GM23338 (cell line): ENCODE data around the gene NRG3. TPM values are rescaled to one million over a fixed set of nuclear protein-coding genes. Genes with fewer than 3 reads are reported as not detected.

Experiments used
- ATAC-seq: fragments of 200-7000 bp; cut with Tn5 transposase; 3 replicates; pipeline ENCODE4 v1.9.1; 2020
- DNase-seq: peaks from one replicate; pipeline ENCODE4 v3.0.0-alpha.2; 2015; ENCODE audit warnings: low spot score
- H2AFZ ChIP-seq: fragments of 200-600 bp; sonication (generic); 2 replicates; pipeline ENCODE4 v1.8.0; 2016; ENCODE audit warnings: antibody characterized with exemption, mild to moderate bottlenecking, moderate library complexity
- H3F3A ChIP-seq: fragments of 200-600 bp; sonication (generic); replicated peaks from 2 replicates; pipeline ENCODE4 v1.8.0; 2017; ENCODE audit warnings: antibody characterized with exemption, mixed run types, low read depth
- H3K27ac ChIP-seq: fragments of 200-600 bp; sonication (generic); 2 replicates; pipeline ENCODE4 v1.6.1; 2016; ENCODE audit warnings: low read depth
- H3K27me3 ChIP-seq: fragments of 200-600 bp; sonication (generic); 2 replicates; pipeline ENCODE4 v1.8.0; 2016; ENCODE audit warnings: mild to moderate bottlenecking, mixed run types, moderate library complexity; ENCODE audit not compliant: insufficient read depth
- H3K36me3 ChIP-seq: fragments of 200-600 bp; sonication (generic); 2 replicates; pipeline ENCODE4 v1.8.0; 2016; ENCODE audit warnings: mild to moderate bottlenecking; ENCODE audit not compliant: insufficient read depth
- H3K4me1 ChIP-seq: fragments of 200-600 bp; sonication (generic); 2 replicates; pipeline ENCODE4 v1.8.0; 2016; ENCODE audit warnings: mild to moderate bottlenecking, moderate library complexity; ENCODE audit not compliant: insufficient read depth
- H3K4me2 ChIP-seq: fragments of 200-600 bp; sonication (generic); 2 replicates; pipeline ENCODE4 v1.7.1; 2017; ENCODE audit warnings: mixed run types
- H3K4me3 ChIP-seq: fragments of 200-600 bp; sonication (generic); 2 replicates; pipeline ENCODE4 v1.6.1; 2016; ENCODE audit warnings: mixed run types
- H3K79me2 ChIP-seq: fragments of 200-600 bp; sonication (generic); replicated peaks from 2 replicates; pipeline ENCODE4 v1.8.0; 2017; ENCODE audit warnings: mild to moderate bottlenecking; ENCODE audit not compliant: insufficient read depth
- H3K9me2 ChIP-seq: fragments of 200-600 bp; sonication (generic); 2 replicates; pipeline ENCODE4 v1.8.0; 2017; ENCODE audit not compliant: insufficient read depth
- H4K20me1 ChIP-seq: fragments of 200-600 bp; sonication (generic); replicated peaks from 2 replicates; pipeline ENCODE4 v1.8.0; 2017; ENCODE audit warnings: mild to moderate bottlenecking; ENCODE audit not compliant: insufficient read depth
- H3K27ac Mint-ChIP-seq: 2 replicates; pipeline ENCODE4 v1.8.0; 2020; ENCODE audit warnings: inconsistent platforms, mild to moderate bottlenecking, moderate library complexity, mixed read lengths
- H3K27me3 Mint-ChIP-seq: 3 replicates; pipeline ENCODE4 v1.8.0; 2022; ENCODE audit warnings: low read depth, mild to moderate bottlenecking, moderate library complexity, mixed read lengths, inconsistent platforms; ENCODE audit not compliant: insufficient read depth, poor library complexity
- H3K36me3 Mint-ChIP-seq: 3 replicates; pipeline ENCODE4 v1.8.0; 2021; ENCODE audit warnings: low read depth, mild to moderate bottlenecking, inconsistent platforms, moderate library complexity, mixed read lengths
- H3K4me1 Mint-ChIP-seq: 3 replicates; pipeline ENCODE4 v1.8.0; 2020; ENCODE audit warnings: mild to moderate bottlenecking, inconsistent platforms, mixed read lengths
- H3K4me3 Mint-ChIP-seq: 3 replicates; pipeline ENCODE4 v1.8.0; 2021; ENCODE audit warnings: moderate library complexity, mild to moderate bottlenecking, inconsistent platforms, mixed read lengths
- H3K9me3 Mint-ChIP-seq: 3 replicates; pipeline ENCODE4 v1.8.0; 2020; ENCODE audit warnings: moderate library complexity, mild to moderate bottlenecking, inconsistent platforms, mixed read lengths
- CREB1 ChIP-seq: fragments of 250-450 bp; sonication (Bioruptor Pico); IDR thresholded peaks from 2 replicates; pipeline ENCODE4 v1.5.0; 2020; ENCODE audit warnings: low read depth, mild to moderate bottlenecking, moderate library complexity
- EZH2phosphoT487 ChIP-seq: fragments of 200-600 bp; sonication (generic); IDR thresholded peaks from one replicate; pipeline ENCODE4 v1.8.1; 2018; ENCODE audit warnings: antibody characterized with exemption; ENCODE audit not compliant: unreplicated experiment
- JUNB ChIP-seq: IDR thresholded peaks from one replicate; pipeline ENCODE4 v1.6.1; 2016; ENCODE audit warnings: antibody characterized with exemption; ENCODE audit not compliant: unreplicated experiment
- NANOG ChIP-seq: IDR thresholded peaks from 2 replicates; pipeline ENCODE4 v1.6.1; 2016; ENCODE audit warnings: antibody characterized with exemption, borderline replicate concordance
- POLR2AphosphoS5 ChIP-seq: IDR thresholded peaks from 2 replicates; pipeline ENCODE4 v1.6.1; 2016; ENCODE audit warnings: antibody characterized with exemption, low read depth
- STAT1 ChIP-seq: IDR thresholded peaks from one replicate; pipeline ENCODE4 v1.6.1; 2016; ENCODE audit warnings: antibody characterized with exemption; ENCODE audit not compliant: unreplicated experiment
- ZNF331 ChIP-seq: fragments of 250-450 bp; sonication (Bioruptor Pico); IDR thresholded peaks from 2 replicates; pipeline ENCODE4 v1.5.0; 2020; ENCODE audit warnings: low read depth, mild to moderate bottlenecking, moderate library complexity
- polyA plus RNA-seq: library from polyadenylated mRNA; unstranded; fragments of >200 nt; fragmentation: Nextera tagmentation; extraction: Ambion mirVana; gene quantifications from 2 replicates; pipeline ENCODE4 v1.2.1, GENCODE V29; 2016
- total RNA-seq: library from RNA; depleted of rRNA; stranded (reverse); fragments of >200 nt; shearing (Covaris generic); gene quantifications from 2 replicates; pipeline ENCODE4 v1.2.3, GENCODE V29; 2014
- TF ChIP-seq, protein P1 (sequence below), 2 experiments: fragments of 200-600 bp in 1 of 2; sonication (generic) in 1 of 2; conservative IDR thresholded peaks; 2 replicates each; pipeline versions ENCODE4 v1.5.1 to v1.6.1; 2016 to 2017; ENCODE audit warnings: antibody characterized with exemption in 2 of 2, low read depth in 2 of 2, mild to moderate bottlenecking in 2 of 2, moderate library complexity in 1 of 2
- TF ChIP-seq, protein P2 (sequence below): fragments of 250-450 bp; sonication (Bioruptor Pico); IDR thresholded peaks from 2 replicates; pipeline ENCODE4 v1.5.0; 2020; ENCODE audit warnings: mild to moderate bottlenecking, moderate library complexity

NRG3 gene
- total and polyA plus RNA-seq, 2 experiments from 2014 or later: 1.9 to 3.9 TPM

DNA sequence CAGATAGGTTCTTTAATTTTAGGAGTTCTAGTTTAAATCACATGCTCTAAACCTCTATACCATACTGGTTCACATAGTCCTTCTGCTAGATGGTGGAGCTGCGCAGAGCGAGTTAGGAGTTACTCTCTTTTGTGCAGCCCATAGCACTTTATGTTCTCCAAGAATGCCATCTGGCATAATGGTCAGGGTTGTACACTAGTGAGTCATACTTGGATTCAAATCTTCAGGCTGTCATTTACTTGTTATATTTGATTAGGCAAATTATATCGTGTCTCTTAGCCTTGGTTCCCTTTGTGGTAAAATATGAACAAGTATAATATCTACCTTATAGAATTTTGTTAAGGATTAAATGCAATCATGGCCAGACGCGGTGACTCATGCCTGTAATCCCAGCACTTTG is 1078.3 kb downstream of the NRG3 start:
- no peaks in the 10 kb centered on the region for H3K79me2 ChIP-seq
- H3K4me2 ChIP-seq: no peak overlapping the region
- no peaks in the 10 kb centered on the region for H3K27me3 ChIP-seq
- ATAC-seq (no peak), DNase-seq (no peak)
- no peak overlapping the region for H3K4me3 Mint-ChIP-seq
- H3F3A ChIP-seq: no peaks in the 10 kb centered on the region
- H3K27ac Mint-ChIP-seq: no peak overlapping the region
- H3K9me3 Mint-ChIP-seq: no peaks in the 10 kb centered on the region
- H3K27me3 Mint-ChIP-seq: no peaks in the 10 kb centered on the region
- H3K27ac ChIP-seq: no peak overlapping the region
- H4K20me1 ChIP-seq: no peaks in the 10 kb centered on the region
- H2AFZ ChIP-seq: no peak overlapping the region
- H3K4me3 ChIP-seq: no peak overlapping the region
- no peaks in the 10 kb centered on the region for H3K36me3 Mint-ChIP-seq
- H3K4me1 ChIP-seq: no peaks in the 10 kb centered on the region
- H3K36me3 ChIP-seq: peaks cover 3% of the 10 kb centered on the region; the same call in 1 of the 2 replicates
- no peaks in the 10 kb centered on the region for H3K9me2 ChIP-seq
- H3K4me1 Mint-ChIP-seq: no peaks in the 10 kb centered on the region
- no peak for TF ChIP-seq NANOG
- TF ChIP-seq, protein P1, sequence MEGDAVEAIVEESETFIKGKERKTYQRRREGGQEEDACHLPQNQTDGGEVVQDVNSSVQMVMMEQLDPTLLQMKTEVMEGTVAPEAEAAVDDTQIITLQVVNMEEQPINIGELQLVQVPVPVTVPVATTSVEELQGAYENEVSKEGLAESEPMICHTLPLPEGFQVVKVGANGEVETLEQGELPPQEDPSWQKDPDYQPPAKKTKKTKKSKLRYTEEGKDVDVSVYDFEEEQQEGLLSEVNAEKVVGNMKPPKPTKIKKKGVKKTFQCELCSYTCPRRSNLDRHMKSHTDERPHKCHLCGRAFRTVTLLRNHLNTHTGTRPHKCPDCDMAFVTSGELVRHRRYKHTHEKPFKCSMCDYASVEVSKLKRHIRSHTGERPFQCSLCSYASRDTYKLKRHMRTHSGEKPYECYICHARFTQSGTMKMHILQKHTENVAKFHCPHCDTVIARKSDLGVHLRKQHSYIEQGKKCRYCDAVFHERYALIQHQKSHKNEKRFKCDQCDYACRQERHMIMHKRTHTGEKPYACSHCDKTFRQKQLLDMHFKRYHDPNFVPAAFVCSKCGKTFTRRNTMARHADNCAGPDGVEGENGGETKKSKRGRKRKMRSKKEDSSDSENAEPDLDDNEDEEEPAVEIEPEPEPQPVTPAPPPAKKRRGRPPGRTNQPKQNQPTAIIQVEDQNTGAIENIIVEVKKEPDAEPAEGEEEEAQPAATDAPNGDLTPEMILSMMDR (conservative IDR thresholded peaks at IDR 0.05; ENCODE audit: low read depth in 2 of 2): no peak
- TF ChIP-seq, protein P2, sequence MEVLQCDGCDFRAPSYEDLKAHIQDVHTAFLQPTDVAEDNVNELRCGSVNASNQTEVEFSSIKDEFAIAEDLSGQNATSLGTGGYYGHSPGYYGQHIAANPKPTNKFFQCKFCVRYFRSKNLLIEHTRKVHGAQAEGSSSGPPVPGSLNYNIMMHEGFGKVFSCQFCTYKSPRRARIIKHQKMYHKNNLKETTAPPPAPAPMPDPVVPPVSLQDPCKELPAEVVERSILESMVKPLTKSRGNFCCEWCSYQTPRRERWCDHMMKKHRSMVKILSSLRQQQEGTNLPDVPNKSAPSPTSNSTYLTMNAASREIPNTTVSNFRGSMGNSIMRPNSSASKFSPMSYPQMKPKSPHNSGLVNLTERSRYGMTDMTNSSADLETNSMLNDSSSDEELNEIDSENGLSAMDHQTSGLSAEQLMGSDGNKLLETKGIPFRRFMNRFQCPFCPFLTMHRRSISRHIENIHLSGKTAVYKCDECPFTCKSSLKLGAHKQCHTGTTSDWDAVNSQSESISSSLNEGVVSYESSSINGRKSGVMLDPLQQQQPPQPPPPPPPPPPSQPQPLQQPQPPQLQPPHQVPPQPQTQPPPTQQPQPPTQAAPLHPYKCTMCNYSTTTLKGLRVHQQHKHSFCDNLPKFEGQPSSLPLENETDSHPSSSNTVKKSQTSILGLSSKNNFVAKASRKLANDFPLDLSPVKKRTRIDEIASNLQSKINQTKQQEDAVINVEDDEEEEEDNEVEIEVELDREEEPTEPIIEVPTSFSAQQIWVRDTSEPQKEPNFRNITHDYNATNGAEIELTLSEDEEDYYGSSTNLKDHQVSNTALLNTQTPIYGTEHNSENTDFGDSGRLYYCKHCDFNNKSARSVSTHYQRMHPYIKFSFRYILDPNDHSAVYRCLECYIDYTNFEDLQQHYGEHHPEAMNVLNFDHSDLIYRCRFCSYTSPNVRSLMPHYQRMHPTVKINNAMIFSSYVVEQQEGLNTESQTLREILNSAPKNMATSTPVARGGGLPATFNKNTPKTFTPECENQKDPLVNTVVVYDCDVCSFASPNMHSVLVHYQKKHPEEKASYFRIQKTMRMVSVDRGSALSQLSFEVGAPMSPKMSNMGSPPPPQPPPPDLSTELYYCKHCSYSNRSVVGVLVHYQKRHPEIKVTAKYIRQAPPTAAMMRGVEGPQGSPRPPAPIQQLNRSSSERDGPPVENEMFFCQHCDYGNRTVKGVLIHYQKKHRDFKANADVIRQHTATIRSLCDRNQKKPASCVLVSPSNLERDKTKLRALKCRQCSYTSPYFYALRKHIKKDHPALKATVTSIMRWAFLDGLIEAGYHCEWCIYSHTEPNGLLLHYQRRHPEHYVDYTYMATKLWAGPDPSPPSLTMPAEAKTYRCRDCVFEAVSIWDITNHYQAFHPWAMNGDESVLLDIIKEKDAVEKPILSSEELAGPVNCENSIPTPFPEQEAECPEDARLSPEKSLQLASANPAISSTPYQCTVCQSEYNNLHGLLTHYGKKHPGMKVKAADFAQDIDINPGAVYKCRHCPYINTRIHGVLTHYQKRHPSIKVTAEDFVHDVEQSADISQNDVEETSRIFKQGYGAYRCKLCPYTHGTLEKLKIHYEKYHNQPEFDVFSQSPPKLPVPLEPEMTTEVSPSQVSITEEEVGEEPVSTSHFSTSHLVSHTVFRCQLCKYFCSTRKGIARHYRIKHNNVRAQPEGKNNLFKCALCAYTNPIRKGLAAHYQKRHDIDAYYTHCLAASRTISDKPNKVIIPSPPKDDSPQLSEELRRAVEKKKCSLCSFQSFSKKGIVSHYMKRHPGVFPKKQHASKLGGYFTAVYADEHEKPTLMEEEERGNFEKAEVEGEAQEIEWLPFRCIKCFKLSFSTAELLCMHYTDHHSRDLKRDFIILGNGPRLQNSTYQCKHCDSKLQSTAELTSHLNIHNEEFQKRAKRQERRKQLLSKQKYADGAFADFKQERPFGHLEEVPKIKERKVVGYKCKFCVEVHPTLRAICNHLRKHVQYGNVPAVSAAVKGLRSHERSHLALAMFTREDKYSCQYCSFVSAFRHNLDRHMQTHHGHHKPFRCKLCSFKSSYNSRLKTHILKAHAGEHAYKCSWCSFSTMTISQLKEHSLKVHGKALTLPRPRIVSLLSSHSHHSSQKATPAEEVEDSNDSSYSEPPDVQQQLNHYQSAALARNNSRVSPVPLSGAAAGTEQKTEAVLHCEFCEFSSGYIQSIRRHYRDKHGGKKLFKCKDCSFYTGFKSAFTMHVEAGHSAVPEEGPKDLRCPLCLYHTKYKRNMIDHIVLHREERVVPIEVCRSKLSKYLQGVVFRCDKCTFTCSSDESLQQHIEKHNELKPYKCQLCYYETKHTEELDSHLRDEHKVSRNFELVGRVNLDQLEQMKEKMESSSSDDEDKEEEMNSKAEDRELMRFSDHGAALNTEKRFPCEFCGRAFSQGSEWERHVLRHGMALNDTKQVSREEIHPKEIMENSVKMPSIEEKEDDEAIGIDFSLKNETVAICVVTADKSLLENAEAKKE (CRISPR knock-in tag): no peak
- no peak for TF ChIP-seq EZH2phosphoT487
- TF ChIP-seq ZNF331 (CRISPR knock-in tag): no peak
- TF ChIP-seq POLR2AphosphoS5: no peak
- TF ChIP-seq STAT1: no peak
- TF ChIP-seq CREB1: no peak
- TF ChIP-seq JUNB: no peak
